ENCODE results near the gene PDGFRB.

PDGFRB gene

DNA sequence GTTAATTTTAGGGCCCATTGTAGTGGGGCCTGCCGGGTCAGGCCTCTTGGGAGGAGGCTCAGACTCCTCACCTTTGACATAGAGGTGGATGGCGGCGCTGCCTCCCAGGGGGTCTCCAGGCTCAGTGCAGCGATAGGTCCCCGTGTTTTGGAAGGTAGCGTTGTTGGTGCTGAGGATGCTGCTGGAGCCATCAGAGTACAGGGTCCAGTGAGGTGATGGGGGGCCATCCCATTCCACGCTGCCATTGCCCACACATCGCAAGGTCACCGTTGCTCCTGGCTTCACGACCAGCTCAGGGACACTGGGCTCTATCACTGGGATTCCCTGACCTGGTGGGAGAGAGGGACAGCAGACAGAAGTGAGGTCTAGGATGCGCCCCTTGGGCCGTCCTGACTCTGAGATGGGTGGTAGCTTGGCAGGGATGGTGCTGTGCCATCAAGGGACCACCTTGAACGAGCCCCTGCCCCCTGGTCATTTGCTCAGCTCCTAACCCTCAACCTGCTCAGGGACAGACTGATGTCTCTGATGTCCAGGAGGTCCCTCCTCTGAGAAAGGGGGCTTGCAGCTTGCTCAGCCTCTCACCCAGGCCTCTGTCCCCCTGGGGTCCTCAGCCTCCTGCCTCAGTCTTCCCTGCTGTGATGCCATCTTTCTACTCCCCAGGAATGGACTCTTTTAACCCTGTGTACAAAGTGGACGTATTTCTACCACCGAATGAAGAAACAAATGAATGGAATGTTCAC lies 74.8 kb downstream of the PDGFRB start:
- DNase-seq: no peak

- DNase-seq: no peak
These were observed 75.7 kb downstream of the PDGFRB start for GRCh38 chr5:150079909-150080461.

GRCh38 chr5:150078802-150079689 lies 76.6 kb downstream of the PDGFRB start:
- no peak for DNase-seq

DNA sequence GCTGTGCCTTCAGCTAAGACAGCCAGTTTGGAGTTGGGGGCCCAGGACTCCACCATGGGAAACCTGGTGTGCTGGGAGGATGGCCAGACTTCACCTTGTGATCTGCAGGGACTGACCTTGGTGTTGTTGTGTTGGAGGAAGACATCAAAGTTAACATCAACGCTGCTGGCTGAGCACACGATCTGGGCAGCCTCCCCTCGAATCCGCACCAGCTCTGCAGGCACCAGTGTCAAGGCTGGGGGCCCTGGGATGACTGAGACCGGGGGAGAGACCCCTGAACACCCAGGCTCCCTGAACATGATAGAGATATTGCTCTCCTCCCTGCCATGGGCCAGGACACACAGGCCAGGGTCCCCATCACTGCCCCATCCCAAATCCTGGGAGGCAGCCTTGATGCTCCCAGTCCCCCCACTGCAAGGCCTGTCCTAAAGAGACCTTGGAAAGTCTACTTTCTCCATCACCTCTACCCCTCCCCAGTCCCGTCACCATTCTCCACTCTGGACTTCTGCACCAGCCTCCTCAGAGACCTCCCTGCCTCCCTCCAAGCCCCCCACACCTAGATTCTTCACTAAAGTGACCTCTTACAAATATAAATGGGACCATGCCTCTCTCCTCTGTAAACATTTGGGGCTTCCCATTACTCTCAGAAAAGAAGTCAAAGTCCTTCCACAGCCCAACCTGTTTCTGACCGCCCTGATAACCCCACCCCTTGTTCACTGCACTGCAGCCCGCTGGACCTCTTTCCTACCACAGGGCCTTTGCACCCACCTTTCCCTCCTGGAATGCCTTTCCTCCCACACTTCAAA lies 77.4 kb downstream of the PDGFRB start:
- no peak for DNase-seq

DNA sequence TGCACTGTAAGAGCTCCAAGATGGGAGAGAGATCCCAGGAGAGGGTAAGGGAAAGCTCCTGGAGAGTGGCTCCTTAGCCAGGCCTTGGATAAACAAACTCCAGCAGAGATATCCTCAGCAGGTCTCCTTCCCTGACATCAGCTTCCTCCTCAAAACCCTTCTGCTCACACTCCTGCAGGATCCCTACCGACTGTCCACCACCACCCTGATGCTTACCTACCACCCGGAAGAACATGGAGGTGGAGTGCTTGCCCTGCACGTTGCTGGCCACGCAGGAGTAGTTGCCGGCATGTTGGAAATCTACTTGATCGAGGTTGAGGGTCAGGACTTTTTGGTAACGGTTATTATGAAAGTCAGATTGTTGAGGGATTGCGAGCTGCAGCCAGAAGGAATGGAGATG lies 78.6 kb downstream of the PDGFRB start:
- DNase-seq: no peak

GRCh38 chr5:150075806-150076205 lies 79.8 kb downstream of the PDGFRB start:
- no peak for DNase-seq

- no peak for DNase-seq
These were observed 80.4 kb downstream of the PDGFRB start for GRCh38 chr5:150075233-150075632.

DNA sequence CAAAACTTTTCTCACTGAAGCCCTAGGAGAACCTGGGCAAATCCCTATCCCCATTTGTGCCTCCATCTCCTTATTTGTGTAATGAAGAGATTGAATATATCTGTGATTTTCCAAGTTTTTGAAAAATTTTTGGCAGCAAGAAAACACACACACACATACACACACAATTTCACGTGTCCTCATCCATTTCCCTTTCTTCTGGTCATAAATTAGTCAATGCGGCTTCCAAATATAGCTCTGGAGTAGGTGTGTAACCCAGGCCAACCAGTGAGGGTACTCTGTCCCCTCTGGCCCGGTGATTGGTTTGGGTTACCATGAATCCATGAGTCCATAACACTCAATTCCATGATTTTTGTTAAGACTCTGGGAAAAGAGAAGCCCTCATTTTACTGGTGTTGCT lies 82.0 kb downstream of the PDGFRB start:
- DNase-seq: no peak

DNA sequence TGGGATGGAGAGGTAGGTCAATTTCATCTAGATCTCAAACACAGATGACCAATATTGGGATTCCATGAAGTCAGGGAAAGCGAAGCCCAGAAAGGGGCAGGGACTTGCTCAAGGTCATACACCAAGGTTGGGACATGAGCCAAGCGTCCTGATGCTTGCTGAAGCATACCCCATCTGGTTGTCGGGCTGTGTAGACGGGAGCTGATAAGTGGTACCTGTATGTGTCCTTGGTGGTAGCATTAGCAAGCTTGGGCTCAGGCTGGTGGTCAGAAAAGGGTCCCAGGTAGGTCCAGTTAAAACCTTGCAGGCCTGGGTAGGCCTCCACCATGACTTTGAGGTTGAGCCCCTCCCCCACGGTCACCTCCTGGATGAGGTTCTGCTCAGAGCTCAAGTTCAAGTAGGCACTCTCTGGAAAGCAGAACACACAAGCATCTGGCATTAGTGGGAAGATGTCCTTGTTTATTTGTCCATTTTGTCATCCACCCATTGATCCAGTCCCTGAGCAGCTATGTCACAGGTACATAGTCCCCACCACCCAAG lies 82.5 kb downstream of the PDGFRB start:
- no peak for DNase-seq

GRCh38 chr5:150070821-150071220 lies 84.8 kb downstream of the PDGFRB start:
- no peak for DNase-seq

GRCh38 chr5:150069672-150070627 lies 85.7 kb downstream of the PDGFRB start:
- DNase-seq: no peak

- no peak for DNase-seq
These were observed 86.5 kb downstream of the PDGFRB start for GRCh38 chr5:150068961-150069645.

- no peak for DNase-seq
These were observed 87.2 kb downstream of the PDGFRB start for GRCh38 chr5:150068472-150068871.

DNA sequence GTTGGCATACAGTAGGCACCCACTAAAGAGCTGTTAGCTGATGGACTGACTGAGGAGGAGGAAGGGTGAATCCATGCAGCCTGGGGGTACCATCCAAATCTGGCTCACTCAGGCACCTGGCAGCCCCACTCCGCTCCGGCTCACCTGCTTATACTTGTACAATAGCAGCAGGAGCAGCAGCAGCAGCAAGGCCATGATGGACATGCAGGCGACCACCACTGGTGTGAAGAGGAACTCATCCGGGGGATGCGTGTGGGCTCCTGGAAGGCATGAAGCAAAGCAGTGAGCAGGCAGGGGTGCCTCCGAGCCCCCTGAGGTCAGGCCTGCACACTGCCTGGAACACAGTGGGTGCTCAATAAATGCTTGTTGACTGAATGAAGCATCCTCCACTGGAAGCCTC lies 87.6 kb downstream of the PDGFRB start:
- DNase-seq: no peak

GRCh38 chr5:150067405-150067960 lies 88.2 kb downstream of the PDGFRB start:
- DNase-seq: no peak

- no peak for DNase-seq
These were observed 88.7 kb downstream of the PDGFRB start for GRCh38 chr5:150066901-150067396.

DNA sequence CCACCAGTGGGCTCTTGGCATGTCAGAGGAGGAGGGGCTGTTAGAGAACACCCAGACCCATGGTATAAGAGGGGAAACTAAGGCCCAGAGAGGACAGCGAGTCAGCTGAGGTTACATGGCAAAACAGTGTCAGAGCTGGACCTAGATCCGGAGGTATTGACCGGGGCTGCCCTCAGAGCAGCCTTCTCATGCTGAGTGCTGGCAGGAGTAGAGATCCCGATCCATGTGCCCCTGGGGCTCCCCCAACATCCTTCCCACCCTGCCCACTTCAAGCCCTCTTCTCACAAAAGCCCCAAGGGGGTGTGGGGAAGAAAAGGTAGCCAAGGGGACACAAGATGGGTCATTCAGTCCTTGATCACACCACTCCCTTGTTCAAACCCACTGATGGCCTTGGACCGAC lies 89.2 kb downstream of the PDGFRB start:
- no peak for DNase-seq

DNA sequence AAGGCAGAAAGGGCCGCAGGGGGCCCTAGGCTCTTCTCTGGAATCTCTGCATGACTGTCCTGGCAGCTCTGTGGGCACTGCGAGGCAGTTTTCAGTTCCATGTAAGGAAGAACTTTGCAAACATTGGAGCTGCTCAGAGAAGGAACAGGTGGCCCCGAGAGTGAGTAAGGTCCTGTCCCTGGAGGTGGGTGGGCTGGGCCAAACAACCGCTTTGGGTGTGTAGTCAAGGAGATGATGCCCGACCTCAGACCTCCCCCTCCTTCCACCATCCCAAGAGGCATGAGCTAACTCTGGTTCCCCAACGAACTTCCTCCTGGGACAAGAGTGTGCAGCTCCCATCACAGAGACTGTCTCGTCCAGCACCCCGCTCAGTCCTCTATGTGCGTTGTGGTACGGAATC lies 89.8 kb downstream of the PDGFRB start:
- DNase-seq: no peak

DNA sequence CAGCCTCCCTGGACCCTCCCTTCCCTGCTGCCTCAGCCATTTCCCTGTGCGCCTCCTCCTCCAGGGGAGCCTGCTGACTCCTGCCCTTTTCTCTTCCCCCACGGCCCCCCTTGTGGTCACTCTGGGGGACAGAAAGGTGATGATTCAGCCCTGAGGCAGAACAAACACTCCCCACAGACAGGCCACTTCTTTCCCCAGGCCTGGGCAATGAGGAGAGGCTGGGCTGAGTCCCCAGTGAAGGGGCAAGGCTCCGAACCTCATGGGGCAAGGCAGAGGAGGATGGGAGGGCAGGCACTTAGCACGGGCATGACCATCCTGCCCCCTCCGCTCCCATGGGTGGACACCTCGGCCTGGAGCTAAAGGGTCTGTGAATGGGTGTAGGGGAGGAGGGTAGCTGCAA lies 90.3 kb downstream of the PDGFRB start:
- no peak for DNase-seq

- DNase-seq: no peak
These were observed 90.9 kb downstream of the PDGFRB start for GRCh38 chr5:150064681-150065220.

Measured in activated CD4-positive, alpha-beta T cell treated with anti-CD3 and anti-CD28 coated beads, Interleukin-2, amount 50 U/mL, for 1 hour (primary cell).